Mesenteric fat pad (tissue), 1 donor: ENCODE results near the gene WNT11. TPM values are rescaled to one million over a fixed set of nuclear protein-coding genes. Genes with fewer than 3 reads are reported as not detected.

ENCODE experiments used
- DNase-seq: peaks from one replicate; pipeline ENCODE4 v3.0.0-alpha.2; 2020; ENCODE audit warnings: low spot score
- total RNA-seq: library from RNA; stranded (reverse); fragmentation: NEBNext Ultra II Directional; extraction: Animal tissue kit (Norgen Biotek cat#: 25700); gene quantifications from one replicate; pipeline ENCODE4 v1.2.1, GENCODE V29; 2021
- donor health status: DM: yes; HTN: yes; CAD: no.

The WNT11 gene
- total RNA-seq, 1 donor from 2014 or later = 34.1 TPM

DNA sequence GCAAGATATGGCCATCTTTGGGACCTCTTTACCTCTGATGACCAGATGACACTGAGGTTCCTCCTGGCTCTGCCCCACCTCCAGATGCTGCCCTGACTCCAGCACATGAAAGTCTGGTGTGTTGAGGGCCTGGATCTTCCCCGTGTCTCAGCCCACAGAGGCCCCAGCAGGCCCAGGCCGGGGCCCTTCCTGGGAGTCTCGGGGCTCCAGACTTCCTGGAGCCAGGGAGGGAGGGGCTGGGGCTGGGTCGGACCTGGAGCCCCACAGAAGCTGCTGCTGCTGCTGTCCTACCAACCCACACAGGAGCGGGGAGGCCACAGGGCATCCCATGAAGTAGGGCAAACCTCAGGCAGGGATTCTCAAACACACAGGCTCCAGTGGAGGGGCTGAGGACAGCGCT lies 32.2 kb upstream of the WNT11 start:
- no peak for DNase-seq

DNA sequence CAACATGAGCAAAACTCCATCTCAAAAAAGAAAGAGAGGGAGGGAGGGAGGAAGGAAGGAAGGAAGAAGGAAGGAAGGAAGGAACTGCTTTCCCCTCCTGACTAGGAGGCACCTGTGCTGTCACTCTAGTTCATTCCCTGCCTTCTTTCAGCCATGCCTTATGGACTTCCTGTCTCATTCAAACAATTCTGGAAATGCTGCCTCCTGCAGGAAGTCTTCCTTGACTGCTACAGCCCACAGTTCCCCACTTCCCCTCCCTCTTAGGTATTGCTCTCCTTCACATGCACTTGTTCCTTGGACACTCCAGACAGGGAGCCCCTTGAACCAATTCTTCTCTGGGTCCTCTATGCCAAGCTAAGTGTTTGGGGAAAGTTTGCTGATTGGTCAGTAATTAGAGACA lies 31.6 kb upstream of the WNT11 start:
- DNase-seq = no peak

DNA sequence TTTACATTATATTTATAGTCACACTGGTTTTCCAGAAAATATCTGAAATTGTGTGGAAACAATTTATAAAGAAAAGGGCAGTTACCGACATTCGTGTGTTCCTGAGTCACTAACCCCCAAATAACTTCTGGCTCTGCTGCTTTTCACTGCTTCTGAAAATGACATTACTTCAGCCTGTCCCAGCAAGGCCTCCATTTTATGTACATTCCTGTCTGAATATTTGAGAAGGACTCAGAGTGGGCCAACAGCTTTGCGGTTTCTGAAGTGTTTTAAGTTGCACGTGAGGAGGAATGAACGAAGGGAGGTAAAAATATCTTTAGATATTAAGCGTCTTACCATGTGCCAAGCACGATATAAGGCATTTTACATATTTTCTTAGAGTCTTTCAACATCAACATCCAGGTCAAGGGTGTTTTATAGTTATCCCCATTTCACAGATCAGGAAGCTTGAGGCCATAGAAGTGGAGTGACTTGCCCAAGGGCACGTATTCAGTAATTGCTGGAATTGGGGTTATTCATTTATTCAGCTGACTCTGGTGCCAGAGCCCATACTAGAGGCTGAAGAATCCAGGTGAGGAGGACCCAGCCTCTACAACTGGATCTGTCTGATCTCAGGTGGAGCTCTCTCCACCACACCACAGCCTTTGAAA lies 30.8 kb upstream of the WNT11 start:
- no peak for DNase-seq

DNA sequence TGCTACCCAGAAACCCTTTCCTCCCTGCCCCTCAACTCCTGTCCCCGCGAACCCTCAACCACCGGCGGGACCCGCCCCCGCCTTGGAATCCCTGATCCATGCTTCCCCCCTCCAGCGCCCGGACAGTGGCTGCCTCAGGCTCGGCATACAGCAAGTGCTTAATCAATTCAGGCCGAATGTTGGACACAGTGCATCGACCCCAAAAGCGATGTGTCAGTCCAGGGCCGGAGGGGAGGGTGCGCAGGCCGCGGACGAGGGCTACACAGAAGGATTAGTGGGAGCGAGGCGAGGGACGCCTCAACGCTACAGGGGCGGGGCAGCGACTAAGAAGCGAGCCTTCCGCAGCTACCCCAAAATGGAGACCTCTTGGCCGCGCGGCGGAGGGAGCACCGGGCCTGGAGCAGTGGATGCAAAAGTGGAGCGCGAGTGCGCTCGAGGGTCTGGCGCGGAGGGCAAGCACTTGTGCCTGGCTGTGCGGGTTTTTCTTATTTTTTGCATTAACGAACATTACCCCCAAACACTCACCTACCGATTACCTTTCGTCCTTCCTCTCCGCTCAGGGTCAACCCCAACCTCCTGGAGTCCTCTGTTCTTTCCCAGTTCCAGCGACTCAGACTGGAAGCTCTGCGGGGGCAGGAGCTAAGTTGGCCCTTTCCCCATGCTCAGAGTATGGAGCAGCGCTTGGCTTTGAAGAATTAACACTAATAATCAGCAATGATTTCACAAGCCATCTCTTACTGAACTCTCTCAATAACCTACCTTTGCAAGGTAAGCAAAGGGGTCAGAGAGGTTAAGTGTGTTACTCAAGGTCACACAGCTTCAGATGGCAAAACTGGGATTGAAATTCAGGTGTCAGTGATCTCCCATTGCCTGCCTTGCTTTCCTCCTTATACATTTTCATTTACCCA lies 30.0 kb upstream of the WNT11 start:
- DNase-seq = no peak

DNA sequence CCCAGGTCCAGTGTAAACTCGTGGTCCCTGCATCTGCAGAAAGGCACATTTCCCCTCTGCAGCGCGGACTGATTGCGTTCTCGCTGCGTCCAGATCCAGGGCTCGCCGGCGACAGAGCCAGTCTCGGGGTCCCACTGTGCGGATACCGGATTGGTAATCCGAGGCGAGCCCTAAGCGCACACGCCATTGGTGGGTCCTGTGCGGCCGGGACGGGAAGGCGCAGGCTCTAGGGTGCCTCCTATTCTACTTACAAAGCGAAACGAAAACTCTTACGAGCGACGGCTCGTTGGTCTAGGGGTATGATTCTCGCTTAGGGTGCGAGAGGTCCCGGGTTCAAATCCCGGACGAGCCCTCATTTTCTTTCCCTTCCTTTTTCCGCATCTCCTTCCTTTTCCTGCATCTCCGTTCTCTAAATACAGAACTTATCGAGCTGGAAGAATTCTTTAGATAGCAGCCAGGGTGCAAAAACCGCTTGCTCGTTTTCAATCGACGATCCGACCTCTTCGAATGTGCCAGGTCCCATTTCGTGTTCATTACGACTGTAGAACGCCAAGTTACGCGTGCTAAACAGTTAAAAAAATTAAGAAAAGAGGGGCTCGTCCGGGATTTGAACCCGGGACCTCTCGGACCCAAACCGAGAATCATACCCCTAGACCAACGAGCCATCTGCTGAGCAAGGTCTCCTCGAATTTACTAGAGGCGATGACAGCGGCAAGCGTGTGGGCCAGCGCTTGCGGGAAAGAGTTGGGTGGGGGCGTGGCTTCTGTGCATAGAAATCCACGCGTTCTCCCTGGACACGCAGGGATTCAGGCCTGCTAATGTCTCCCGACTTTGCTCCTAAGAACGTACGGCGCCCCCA lies 29.2 kb upstream of the WNT11 start:
- peak; percentile 96 for DNase-seq

DNA sequence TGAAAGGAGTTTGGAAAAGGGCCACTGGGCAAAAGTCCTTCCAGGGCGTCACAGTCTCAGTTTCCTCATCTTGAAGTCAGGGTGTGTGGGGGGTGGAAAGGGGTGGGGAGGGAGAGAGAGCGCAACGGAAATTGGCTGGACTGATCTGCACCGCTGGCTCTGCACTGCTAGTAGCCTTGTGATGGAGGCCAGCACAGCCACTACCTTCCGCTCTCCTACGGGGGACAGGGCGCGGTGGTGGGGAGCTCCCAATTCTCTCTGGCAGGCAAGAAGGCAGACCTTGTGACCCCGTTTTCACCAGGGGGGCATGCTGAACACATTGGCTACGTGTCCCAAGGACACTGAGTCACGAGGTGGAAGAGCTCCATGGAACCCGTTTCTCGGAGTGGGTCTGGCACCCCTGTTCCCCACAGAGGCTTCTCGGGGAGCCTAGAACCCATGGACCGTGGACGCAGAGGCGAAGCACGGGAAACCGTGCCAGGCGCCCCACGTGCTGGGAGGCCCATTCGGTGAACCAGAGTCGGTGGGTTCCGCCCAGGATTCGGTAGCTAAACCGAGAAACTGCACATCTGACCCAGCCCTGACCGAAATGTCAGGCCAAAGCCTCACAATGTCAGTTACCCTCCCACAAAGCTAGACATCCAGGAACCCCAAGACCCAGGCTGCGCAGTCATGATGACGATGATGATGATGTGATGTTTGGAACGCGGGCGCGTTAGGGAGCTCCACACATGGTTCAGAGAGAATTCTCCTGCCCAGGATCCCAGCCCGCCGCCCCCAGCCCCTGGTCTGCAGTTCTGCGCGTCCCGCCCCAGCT lies 28.3 kb upstream of the WNT11 start:
- DNase-seq = no peak

DNA sequence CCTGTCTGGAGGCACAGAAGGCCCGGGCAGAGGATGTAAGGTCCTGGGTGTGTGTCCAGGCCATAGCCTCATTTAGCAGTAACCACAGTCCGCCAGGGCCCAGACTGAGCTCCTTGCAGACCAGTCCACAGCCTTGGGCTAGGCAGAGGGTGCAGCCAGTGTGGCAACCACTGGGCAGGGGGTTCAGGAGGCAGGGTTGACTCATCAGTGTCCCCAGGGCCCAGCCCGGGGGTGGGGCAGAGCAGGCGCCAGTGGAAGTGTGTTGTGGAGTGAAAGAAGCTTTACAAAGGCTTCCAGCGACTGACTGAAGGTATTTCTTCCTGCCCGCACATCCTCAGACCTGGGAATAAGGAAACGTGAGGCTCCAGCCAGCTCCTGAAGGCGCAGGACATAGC lies 27.7 kb upstream of the WNT11 start:
- DNase-seq = no peak

DNA sequence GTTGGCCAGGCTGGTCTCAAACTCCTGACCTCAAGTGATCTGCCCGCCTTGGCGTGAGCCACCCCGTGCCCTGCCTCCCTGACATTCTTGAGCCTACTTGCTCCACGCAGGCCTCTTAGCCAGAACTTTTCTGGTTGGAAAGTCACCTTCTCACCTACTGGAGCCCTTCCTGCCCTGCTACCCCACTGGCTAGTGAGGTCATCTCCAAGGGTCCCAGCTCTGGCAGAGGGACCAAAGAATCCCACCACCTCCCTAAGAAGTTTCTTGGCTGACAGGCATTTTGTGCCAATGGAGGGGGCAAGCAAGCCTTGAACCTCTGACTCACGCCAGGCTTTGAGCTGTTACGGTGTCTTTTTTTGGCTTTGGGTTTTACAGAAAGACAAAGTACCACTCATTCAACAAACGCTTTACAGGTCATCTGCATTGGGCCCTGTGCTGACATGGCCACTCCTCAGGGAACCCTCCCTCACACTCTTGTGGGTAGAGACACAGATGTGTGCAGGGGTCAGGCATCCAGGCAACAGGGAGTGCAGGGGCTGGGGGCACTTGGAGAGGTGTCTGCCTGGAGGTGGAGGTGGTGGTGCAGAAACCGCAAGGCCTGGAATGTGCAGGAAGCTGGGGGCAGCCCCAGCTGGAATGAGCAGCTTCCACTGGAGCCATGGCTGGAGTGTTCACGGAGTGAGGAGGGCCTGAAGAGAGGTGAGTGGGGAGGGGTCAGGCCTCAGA lies 27.1 kb upstream of the WNT11 start:
- DNase-seq = no peak

DNA sequence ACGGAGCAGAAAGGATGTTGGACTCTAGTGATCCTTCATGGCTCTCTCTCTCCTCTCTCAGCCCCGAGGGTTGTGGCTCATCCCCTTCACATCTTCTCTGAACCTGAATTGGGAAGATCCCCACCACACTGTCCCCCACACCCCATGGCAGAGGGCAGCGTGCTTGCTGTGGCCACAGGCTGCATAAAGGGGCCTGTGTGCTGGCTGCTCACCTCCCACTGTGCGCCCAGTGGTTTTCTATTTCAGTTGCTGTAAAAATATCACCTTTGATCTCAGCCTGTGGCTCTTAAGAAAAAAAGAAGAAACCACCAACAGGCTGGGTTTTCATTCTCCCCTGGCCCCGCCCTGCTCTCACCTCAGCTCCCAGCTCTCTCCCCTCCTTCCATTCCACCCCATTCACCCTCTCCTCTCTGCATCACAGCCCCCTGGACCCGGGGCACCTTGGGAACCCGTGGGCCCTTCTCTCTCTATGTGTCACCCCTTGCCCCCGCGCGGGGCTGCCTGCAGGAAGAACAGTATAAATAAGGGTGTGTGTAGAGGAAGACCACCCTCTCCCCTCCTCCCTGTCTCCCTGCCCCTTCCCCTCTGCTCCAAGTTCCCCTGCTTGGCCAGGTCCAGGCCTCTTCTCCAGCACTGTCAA lies 25.8 kb upstream of the WNT11 start:
- no peak for DNase-seq

DNA sequence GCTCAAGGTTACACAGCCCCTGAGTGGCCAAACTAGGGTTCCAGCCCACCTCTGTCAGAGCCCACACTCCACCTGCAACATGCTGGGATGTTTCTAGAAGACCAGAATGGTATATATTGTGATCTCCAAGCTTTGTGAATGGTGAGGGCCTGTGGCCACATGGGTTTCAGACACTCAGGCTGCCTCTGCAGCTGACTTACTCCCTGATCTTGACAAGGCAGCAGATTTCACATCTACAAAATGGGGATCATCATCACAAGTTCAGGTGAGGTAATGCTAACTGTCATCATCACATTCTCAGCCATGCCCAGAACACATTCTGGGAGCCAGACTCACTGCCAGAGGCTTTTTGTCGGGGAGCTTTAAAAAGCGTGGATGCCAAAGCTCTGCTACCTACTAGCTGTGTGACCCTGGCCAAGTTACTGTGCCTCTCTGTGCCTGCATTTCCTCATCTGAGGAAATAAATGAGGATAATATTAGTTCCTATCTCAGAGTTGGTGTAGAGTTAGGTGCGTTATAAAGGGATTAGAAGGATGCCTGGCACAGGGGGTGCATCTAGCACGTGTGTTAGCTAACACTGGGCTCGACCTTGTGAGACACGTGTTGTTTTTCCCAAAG lies 24.9 kb upstream of the WNT11 start:
- DNase-seq = no peak

DNA sequence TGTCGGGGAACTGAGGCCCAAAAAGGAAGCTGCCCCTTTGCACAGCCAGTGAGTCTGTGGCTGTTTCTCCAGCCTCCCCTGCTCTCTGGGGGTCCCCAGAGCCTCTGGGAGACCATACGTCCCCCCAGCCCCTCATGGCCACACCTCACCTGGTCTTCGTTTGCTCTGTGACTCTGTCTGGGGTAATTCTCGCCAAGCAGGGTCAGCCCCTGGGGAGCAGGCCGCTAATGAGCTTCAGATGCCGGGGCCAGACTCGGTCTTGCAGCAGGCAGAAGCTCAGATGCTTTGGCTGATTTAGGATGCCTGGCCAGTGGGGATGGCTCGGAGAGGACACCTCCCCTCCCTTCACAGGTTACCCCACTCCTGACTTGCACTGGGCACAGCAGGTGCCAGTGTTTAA lies 24.1 kb upstream of the WNT11 start:
- no peak for DNase-seq

DNA sequence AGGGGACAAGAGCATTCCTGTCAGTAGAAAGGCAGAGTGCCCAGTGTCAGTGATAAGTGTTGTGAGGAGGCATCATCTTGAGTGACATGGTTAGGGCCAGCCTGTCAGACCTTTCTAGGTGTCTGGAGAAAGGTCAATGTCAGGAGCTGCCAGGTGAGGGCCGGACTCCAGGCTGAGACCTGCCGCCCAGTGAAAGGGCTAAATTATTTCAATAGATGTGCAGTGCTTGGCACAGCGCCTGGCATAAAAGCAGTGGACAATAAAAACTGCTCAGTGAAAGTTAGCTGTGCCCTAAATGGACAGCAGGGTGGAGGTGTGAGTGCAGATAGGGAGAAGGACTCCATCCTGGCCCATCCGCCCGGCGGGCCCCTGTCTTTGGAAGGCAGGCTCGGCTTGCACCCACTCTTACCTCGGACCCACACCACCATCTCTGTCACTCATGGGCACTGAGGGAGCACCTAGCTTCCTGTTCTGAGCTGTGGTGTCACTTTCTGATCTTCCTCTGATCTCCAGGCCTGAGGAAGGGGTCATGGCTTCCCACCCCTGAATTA lies 23.5 kb upstream of the WNT11 start:
- no peak for DNase-seq

DNA sequence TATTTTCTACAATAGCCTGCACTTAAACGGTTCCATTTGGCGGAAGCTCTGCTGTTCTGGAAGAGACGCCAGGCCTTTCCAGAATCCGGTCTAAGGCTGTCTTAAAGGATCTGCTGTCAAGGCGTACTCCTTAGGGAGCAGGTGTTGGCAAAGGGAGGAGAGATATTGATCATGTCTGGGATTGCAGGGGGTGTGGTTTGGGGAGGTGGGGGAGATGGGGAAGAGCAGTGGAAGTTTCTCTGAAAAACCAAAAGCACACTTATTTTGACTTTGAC lies 22.5 kb upstream of the WNT11 start:
- no peak for DNase-seq

DNA sequence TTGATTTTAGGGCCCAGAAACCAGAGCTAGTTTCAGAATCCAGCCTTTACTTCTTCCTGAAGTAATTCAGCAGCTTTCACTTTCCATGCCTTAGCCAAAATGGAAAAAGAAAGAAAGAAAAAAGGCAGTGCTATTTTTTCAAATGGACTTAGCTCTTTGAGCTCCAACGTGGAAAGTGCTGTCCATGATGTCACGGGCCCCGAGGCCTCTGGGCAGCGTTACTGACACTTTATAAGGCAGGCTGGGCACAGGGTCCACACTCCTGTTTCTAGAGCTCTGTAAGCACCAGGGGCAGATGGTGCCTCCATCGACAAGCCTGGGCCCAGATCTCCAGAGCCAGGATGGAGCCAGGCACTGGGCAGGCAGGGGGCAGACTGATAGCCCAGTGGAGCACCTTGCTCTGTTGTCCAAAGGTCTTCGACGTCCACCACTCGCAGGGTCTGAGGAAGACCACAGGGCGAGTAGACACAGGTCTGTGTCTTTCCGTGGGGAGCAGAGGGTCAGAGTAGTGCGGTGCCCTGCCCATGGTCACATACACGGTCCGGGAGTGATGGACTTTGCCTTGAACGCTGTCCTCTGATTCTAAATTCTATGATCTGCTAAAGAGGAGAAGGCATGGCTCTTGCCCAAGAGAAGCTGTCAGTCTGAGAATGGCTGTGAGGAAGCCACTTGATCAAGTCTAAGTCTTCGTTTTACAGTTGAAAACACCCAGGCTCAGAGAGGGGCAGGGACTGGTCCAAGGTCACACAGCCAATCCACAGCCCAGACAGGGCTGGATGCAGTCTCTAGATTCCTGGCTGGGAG lies 22.0 kb upstream of the WNT11 start:
- no peak for DNase-seq

DNA sequence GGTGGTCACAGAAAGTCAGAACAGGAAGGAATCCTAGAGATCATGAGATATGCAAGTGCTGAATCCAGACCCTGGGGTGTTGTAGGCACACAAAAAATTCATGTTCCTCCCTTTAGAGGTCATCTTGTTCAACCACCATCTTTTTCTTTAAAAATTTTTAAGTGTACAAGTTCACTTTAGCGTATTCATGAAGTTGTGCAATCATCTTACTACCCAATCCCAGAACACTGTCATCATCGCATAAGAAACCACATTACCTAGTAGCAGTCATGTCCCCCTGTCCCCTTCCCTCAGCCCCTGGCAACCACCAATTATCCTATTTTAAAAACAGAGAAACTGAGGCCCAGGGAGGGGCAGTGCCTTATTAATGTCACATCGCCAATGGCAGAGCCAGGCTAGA lies 20.3 kb upstream of the WNT11 start:
- no peak for DNase-seq

DNA sequence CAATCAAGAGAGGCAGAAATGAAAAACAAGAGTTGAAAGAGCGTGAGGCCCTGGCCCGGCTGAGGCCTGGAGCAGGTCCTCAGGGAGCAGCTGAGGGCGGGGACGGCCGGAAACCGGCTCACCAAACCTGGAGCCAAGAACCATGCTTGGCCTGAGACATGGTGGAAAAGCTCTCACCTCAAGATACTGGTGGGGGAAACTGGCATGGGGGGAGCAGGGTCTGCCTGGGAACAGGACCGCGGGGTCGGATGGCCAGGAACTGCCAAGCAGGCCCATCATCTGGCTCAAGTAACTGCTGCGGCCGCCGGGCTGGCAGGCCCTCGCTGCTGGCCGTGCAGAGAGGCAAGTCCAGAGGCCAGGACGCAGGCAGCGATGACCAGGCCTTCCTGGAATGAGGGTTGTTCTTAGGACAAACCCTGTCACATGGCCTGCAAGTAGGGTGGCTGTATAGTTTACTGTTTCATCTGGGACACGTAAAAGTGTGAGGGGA lies 18.9 kb upstream of the WNT11 start:
- no peak for DNase-seq

DNA sequence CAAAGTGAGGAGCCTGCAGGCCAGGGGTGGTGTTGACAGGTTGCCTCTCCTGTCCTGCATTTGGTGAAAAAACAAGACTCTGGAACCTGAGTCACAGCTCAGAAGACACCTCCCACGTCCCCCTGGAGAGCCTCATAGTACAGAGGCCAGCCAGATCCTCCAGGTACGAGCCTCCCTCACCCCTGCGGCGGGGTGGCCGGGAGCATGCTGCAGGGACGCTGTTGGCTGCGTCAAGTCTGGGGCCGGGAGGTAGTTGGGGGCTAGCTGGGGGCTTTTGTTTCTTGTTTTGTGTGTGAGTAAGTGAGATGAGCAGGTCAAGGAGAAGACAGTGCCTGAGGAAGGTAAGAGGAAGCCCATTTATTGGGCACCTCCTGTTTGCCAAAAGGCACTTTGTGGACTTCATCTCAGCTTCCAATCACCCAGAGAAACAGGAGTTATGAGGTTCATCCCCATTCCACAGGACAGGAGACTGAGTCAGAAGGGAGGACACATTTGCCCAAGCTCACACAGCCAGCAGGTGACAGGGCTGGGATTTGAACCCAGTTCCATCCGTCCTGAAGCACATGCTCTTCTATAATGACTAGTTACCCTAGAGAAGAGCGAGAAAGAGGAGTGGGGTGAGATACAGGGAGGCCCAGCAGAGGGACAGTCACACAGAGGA lies 18.3 kb upstream of the WNT11 start:
- DNase-seq = no peak

DNA sequence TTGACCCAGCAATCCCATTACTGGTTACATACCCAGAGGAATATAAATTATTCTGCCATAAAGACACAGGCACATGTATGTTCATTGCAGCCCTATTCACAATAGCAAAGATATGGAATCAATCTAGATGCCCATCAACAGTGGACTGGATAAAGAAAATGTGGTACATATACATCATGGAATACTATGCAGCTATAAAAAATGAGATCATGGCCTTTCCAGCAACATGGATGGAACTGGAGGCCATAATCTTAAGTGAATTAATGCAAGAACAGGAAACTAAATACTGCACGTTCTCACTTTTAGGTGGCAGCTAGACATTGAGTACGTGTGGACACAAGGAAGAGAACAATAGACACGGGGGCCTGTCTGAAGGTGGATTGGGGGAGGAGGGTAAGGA lies 15.1 kb upstream of the WNT11 start:
- DNase-seq = no peak
